ENCODE data around the gene ZNF711.

Gene ZNF711

DNA sequence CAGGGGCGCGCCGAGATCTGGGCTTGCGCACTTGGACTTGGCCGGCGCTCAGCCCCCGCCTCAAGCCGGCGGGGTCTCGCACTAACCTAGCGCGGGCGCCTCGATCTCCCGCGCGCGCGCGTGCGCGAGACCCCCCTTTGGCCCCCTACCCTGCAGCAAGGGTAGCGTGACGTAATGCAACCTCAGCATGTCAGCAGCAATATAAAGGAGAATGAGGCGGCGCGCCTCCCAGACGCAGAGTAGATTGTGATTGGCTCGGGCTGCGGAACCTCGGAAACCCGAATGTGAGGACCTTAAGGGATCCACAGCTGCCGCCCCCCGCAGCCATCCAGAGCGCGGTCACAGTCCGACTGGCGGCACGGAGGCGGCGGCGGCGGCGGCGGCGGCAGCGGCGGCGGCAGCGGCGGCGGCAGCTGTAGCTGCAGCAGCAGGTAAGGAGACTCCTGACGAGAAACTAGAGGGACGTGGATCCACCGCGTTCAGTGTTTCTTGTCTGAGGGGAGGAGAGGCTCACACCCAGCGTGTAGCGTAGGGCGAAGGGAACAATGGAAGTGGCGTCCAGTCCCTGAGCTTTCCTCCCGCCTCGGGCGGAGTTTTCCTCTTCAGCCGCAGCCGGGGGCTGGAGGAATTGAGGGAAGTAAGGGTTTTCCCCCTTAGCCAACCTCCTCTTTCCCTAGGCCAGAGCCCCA lies at the start of gene ZNF711, which contains the start of gene SATL1:
ZNF711 (plus strand) TSS at position 231 of the 689 bp plus-strand sequence. CDS start 3,582 bp downstream, outside the sequence.
SATL1 (minus strand) TSS at position 19 of the 689 bp plus-strand sequence. CDS start 134,811 bp downstream, outside the sequence.
- peaks cover 0 to 9% of the 10 kb centered on the region in 2 experiments for H3K4me1 ChIP-seq (ENCODE audit: control insufficient read depth in 1 of 2, insufficient read depth in 1 of 2, low read depth in 1 of 2, low read length in 1 of 2)
- no peak within 1 kb of the TSS for H3K27ac ChIP-seq
- H3K27me3 ChIP-seq: peaks cover 38% of the 10 kb centered on the region
- H3K36me3 ChIP-seq: no peaks in the 10 kb centered on the region
- H3K4me3 ChIP-seq (ENCODE audit: low read depth in 1 of 2, low read length in 1 of 2): peak within 1 kb of the TSS; percentile 14 to 31
- no peaks in the 10 kb centered on the region for H3K9me3 ChIP-seq
- TF ChIP-seq CTCF (IDR thresholded peaks at IDR 0.05): no peak

GRCh38 chrX:85196319-85196718 lies 47.5 kb upstream of the ZNF711 start:
- Histone ChIP-seq H3K4me1 (ENCODE audit: control insufficient read depth in 1 of 2, insufficient read depth in 1 of 2, low read depth in 1 of 2, low read length in 1 of 2) (no peaks in the 10 kb centered on the region), H3K9me3 (no peaks in the 10 kb centered on the region), H3K4me3 (ENCODE audit: low read depth in 1 of 2, low read length in 1 of 2) (no peak overlapping the region), H3K27ac (no peak overlapping the region), H3K36me3 (no peaks in the 10 kb centered on the region), H3K27me3 (no peaks in the 10 kb centered on the region)
- no peak for TF ChIP-seq CTCF (IDR thresholded peaks at IDR 0.05)

DNA sequence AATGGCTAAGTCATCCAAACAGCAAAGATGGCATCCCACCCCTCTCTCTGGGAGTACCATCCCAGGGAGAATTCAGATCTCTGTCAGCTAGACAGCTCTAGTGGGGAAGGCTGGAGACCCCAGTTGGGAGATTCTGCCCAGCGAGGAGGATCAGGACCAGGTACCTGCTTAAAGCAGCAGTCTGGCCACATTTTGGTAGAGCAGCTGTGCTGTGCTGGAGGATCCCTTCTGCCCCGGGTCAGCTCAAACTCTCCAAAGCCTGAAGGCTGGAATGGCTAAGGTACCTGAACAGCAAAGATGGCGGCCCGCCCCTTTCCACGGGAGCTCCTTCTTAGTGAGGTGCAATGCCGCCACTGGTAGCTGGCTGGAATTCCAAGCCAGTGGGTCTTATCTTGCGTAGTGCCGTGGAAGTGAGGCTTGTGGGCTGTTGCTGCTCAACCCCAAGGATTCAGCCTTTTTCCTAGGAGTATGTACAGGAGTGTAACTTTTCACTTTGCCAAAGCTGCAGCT lies 40.3 kb upstream of the ZNF711 start:
- Histone ChIP-seq H3K9me3 (no peaks in the 10 kb centered on the region), H3K27me3 (no peaks in the 10 kb centered on the region), H3K4me3 (ENCODE audit: low read depth in 1 of 2, low read length in 1 of 2) (no peak overlapping the region), H3K36me3 (no peaks in the 10 kb centered on the region), H3K4me1 (ENCODE audit: control insufficient read depth in 1 of 2, insufficient read depth in 1 of 2, low read depth in 1 of 2, low read length in 1 of 2) (no peaks in the 10 kb centered on the region), H3K27ac (no peak overlapping the region)
- no peak for TF ChIP-seq CTCF (IDR thresholded peaks at IDR 0.05)

DNA sequence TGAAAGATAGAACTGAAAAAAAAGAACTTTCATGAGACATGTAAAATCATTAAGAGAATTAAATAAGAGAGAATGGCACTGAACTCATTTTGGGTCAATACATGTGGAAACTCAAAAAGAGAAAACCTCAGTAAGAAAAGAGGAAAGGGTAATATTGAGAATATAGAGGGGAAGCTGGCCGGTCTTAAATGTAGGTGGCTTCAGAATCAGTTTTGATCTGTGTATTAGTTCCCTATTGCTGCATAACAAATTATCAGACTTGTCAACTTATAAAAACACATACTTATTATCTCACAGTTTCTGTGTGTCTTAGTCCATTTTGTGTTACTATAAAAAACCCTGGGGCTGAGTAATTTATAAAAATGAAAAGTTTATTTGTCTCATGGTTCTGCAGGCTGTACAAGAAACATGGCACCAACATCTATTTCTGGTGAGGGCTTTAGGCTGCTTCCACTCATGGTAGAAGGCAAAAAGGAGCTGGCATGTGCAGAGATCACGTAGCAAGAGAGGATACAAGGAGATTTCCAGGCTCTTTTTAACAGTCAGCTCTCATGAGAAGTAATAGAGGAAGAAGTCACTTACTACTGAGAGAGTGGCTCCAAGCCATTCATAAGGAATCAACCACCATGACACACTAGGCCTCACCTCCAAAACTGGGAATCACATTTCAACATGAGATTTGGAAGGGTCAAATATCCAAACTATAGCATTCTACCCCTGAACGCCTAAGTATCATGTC lies 29.8 kb upstream of the ZNF711 start:
- no peak for TF ChIP-seq CTCF (IDR thresholded peaks at IDR 0.05)
- Histone ChIP-seq H3K4me3 (ENCODE audit: low read depth in 1 of 2, low read length in 1 of 2) (no peak overlapping the region), H3K4me1 (ENCODE audit: control insufficient read depth in 1 of 2, insufficient read depth in 1 of 2, low read depth in 1 of 2, low read length in 1 of 2) (no peaks in the 10 kb centered on the region), H3K36me3 (no peaks in the 10 kb centered on the region), H3K27ac (no peak overlapping the region), H3K27me3 (no peaks in the 10 kb centered on the region), H3K9me3 (no peaks in the 10 kb centered on the region)

DNA sequence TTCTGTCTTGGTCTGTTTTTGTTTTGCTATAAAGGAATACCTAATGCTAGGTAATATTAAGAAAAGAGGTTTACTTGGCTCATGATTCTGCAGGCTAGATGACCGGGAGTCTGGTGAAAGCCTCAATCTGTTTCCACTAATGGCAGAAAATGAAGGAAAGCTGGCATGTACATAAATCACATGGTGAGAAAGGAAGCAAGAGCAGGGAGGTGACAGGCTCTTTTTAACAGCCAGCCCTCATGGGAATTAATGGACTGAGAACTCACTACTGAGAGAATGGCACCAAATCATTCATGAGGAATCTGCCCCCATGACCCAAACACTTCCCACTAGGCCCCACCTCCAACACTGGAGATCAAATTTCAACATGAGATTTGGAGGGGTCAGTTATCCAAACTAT lies 27.8 kb upstream of the ZNF711 start:
- no peak for TF ChIP-seq CTCF (IDR thresholded peaks at IDR 0.05)
- Histone ChIP-seq H3K9me3 (no peaks in the 10 kb centered on the region), H3K36me3 (no peaks in the 10 kb centered on the region), H3K4me3 (ENCODE audit: low read depth in 1 of 2, low read length in 1 of 2) (no peak overlapping the region), H3K27ac (no peak overlapping the region), H3K4me1 (ENCODE audit: control insufficient read depth in 1 of 2, insufficient read depth in 1 of 2, low read depth in 1 of 2, low read length in 1 of 2) (no peaks in the 10 kb centered on the region), H3K27me3 (no peaks in the 10 kb centered on the region)

Data from neutrophil (primary cell).